ENCODE measurements around the gene XRN1. TPM values are rescaled to one million over a fixed set of nuclear protein-coding genes. Genes with fewer than 3 reads are reported as not detected.
A peak's percentile ranks its signal among the peaks of the same experiment; 100 is the strongest.
"Not testable (repeated sequence)": the region's sequence is repeated elsewhere in the genome, so short reads cannot be mapped to it uniquely, and the experiment has no call there.

XRN1 gene
- total RNA-seq, 2 experiments from 2014 or later = 64.4 to 82.7 TPM

DNA sequence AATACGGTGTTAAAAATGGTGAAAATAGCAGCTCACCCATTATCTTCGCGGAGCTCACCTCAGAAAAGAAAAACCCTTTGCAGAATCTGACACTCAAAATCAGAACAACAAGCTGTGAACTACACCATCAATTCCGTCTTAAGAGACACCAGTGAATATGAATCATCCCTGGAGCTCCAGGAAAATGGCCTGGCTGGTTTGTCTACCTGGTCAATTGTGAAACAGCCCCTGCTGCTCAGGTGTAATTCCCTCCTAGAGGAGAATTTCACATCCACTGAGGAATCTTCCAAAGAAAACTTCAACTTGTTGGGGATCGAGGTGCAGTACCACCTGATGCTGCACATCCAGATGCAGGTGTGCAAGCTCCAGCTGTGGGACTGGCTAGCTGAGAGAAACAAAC, 3.0 kb upstream of the XRN1 start:
- ATAC-seq (no peak), DNase-seq (no peak)
- Mint-ChIP-seq H3K36me3 (peaks cover 29% of the 10 kb centered on the region), H3K27me3 (no peaks in the 10 kb centered on the region), H3K27ac (no peak overlapping the region), H3K9me3 (ENCODE audit: low read depth) (no peaks in the 10 kb centered on the region), H3K4me1 (peaks cover 6% of the 10 kb centered on the region), H3K4me3 (no peak overlapping the region)
- CTCF ChIA-PET = no interaction called here

DNA sequence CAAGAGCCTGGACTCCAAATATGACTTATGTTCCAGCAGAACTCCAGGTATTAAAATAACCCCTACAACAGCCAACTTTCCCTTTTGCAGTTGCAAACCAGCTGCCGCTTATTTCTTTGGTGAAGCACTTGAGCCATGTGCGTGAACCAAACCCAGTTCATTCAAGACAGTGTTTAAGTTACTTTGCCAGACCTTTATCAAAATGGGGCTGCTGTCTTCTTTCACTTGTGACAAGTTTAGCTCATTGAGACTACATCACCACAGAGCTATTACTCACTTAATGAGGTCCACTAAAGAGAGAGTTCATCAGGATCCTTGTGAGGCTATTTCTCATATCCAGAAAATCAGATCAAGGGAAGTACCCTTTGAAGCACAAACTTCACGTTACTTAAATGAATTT, 2.4 kb upstream of the XRN1 start:
- Mint-ChIP-seq H3K36me3 (peaks cover 29% of the 10 kb centered on the region), H3K27me3 (no peaks in the 10 kb centered on the region), H3K27ac (no peak overlapping the region), H3K4me1 (peaks cover 13% of the 10 kb centered on the region), H3K9me3 (ENCODE audit: low read depth) (no peaks in the 10 kb centered on the region), H3K4me3 (no peak overlapping the region)
- ATAC-seq (no peak), DNase-seq (no peak)
- CTCF ChIA-PET = no interaction called here

DNA sequence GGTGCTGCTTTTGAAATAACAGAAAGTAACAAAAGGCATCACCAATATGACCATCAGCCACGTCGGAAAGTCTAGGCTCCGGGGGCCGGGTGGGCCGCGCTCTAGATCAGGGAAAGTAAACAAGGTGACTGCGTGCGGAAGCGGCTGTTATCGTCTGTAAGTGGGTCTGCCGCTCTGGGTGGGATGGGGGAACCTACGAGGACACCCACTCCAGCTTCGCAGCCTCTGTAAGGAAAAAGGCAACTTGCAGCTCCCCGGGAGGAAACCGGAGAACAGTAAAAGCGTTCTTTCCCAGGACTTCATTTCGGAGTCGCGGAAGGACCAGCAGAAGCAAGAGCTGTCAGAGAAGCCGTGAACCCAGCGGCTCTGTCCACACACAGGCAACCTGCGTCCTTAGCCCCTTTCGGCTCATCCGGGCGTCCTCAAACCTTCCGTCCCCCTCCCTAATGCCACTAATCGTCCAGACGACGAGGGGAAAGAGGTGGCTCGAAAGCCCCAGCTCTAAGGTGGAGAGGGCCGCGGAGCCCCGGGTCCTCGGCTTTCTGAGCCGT, 461 bp downstream of the XRN1 start:
- Mint-ChIP-seq H3K4me3 (peak overlapping the region; percentile 84), H3K36me3 (peaks cover 35% of the 10 kb centered on the region), H3K27ac (peak overlapping the region; percentile 98), H3K9me3 (ENCODE audit: low read depth) (no peaks in the 10 kb centered on the region), H3K4me1 (peaks cover 28% of the 10 kb centered on the region), H3K27me3 (no peaks in the 10 kb centered on the region)
- peak; percentile 74 for DNase-seq
- ATAC-seq = peak; percentile 40
- CTCF ChIA-PET = interaction anchor here (1.6 kb wide), 1 partner anchor 61 kb away, joined by 5 read pairs; no protein-coding TSS in a partner anchor

DNA sequence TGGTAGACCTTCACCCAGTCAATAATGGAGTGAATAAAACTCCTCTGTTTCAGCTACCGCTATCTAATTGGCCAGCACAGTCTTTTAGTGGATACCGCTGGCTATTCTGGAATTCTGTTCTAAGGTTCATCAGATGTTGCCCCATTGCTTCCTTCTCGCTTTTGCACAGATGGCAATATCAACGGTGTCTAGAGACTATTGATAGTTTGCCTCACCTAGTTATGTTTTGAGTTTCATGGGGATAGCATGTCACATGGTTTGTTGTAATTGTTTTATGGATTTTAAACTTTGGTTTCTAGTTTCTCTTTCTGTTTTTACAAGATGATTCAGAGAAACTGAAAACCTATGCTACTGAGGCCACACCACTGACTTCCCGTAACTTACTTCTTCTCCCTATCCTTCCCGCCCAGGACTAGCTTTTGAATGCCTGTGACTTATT, 2.0 kb downstream of the XRN1 start:
- Mint-ChIP-seq H3K36me3 (peaks cover 43% of the 10 kb centered on the region), H3K27ac (peak overlapping the region; percentile 98), H3K4me1 (peaks cover 29% of the 10 kb centered on the region), H3K4me3 (peak overlapping the region; percentile 84), H3K9me3 (ENCODE audit: low read depth) (no peaks in the 10 kb centered on the region), H3K27me3 (no peaks in the 10 kb centered on the region)
- peak; percentile 58 for ATAC-seq
- CTCF ChIA-PET = interaction anchor here (1.6 kb wide), 1 partner anchor 63 kb away, joined by 5 read pairs; no protein-coding TSS in a partner anchor
- peak; percentile 60 for DNase-seq

DNA sequence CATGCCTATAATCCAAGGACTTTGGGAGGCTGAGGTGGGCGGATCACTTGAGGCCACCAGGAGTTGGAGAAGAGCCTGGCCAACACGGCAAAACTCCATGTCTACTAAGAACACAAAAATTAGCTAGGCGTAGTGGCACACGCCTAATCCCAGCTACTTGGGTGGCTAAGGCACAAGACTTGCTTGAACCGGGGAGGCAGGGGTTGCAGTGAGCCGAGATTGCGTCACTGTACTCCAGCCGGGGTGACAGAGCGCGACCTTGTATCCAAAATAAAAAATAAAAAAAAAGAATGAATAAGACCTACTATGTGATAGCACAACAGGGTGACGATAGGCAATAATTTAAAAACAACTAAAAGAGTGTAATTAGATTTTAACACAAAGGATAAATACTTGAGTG, 3.5 kb downstream of the XRN1 start:
- peaks cover 29% of the 10 kb centered on the region for H3K4me1 Mint-ChIP-seq
- H3K36me3 Mint-ChIP-seq = peaks cover 41% of the 10 kb centered on the region
- H3K9me3 Mint-ChIP-seq (ENCODE audit: low read depth) = no peaks in the 10 kb centered on the region
- no peak overlapping the region for H3K4me3 Mint-ChIP-seq
- CTCF ChIA-PET = no interaction called here
- H3K27me3 Mint-ChIP-seq = no peaks in the 10 kb centered on the region
- ATAC-seq = no peak
- no peak for DNase-seq
- no peak overlapping the region for H3K27ac Mint-ChIP-seq

DNA sequence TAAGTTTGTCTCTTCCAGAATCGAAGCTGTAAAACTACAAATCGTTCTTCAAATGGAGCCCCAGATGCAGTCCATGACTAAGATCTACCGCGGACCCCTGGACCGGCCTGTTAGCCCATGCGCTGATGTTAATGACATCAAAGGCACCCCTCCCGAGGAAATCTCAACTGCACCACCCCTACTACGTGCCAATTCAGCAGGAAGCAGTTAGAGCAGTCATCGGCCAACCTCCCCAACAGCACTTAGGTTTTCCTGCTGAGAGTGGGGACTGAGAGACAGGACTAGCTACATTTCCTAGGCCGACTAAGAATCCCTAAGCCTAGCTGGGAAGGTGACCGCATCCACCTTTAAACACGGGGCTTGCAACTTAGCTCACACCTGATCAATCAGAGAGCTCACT, 4.8 kb downstream of the XRN1 start:
- not testable (repeated sequence) for H3K27ac Mint-ChIP-seq; H3K9me3 Mint-ChIP-seq (ENCODE audit: low read depth); ATAC-seq; H3K27me3 Mint-ChIP-seq; DNase-seq; H3K4me3 Mint-ChIP-seq
- CTCF ChIA-PET = interaction anchor here (0.6 kb wide), 1 partner anchor 405 kb away, joined by 6 read pairs; no protein-coding TSS in a partner anchor
- Mint-ChIP-seq H3K4me1 (peaks cover 27% of the 10 kb centered on the region), H3K36me3 (peaks cover 44% of the 10 kb centered on the region)

DNA sequence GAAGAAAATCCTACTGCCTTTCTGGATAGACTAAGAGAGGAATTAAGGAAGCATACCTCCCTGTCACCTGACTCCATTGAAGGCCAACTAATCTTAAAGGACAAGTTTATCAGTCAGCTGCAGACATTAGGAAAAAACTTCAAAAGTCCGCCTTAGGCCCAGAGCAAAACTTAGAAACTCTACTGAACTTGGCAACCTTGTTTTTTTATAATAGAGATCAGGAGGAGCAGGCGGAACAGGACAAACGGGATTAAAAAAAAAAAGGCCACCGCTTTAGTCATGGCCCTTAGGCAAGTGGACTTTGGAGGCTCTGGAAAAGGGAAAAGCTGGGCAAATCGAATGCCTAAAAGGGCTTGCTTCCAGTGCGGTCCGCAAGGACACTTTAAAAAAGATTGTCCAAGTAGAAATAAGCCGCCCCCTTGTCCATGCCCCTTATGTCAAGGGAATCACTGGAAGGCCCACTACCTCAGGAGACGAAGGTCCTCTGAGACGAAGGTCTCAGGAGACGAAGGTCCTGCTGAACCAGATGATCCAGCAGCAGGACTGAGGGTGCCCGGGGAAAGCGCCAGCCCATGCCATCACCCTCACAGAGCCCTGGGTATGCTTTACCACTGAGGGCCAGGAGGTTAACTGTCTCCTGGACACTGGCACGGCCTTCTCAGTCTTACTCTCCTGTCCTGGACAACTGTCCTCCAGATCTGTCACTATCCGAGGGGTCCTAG, 8.2 kb downstream of the XRN1 start:
- DNase-seq; H3K4me3 Mint-ChIP-seq; CTCF ChIA-PET; H3K27me3 Mint-ChIP-seq; ATAC-seq; H3K27ac Mint-ChIP-seq; H3K9me3 Mint-ChIP-seq (ENCODE audit: low read depth): not testable (repeated sequence)
- Mint-ChIP-seq H3K4me1 (peaks cover 25% of the 10 kb centered on the region), H3K36me3 (peaks cover 45% of the 10 kb centered on the region)

DNA sequence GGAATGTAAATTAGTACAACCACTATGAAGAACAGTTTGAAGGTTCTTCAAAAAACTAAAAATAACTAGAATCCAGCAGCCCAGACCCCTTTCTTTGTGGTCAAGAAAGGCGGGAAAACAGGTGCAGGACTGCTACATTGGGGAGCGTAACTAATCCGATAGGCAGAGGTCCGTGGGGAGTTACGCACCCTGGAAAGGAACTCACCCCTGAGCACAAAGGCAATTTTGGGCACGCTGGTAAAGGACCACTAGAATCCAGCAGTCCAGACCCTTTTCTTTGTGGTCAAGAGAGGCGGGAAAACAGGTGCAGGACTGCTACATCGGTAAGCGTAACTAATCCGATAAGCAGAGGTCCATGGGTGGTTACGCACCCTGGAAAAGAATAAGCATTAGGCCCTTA, 9.7 kb downstream of the XRN1 start:
- ATAC-seq; H3K27me3 Mint-ChIP-seq; DNase-seq; H3K4me3 Mint-ChIP-seq; H3K9me3 Mint-ChIP-seq (ENCODE audit: low read depth); CTCF ChIA-PET; H3K27ac Mint-ChIP-seq: not testable (repeated sequence)
- Mint-ChIP-seq H3K36me3 (peaks cover 39% of the 10 kb centered on the region), H3K4me1 (peaks cover 20% of the 10 kb centered on the region)

DNA sequence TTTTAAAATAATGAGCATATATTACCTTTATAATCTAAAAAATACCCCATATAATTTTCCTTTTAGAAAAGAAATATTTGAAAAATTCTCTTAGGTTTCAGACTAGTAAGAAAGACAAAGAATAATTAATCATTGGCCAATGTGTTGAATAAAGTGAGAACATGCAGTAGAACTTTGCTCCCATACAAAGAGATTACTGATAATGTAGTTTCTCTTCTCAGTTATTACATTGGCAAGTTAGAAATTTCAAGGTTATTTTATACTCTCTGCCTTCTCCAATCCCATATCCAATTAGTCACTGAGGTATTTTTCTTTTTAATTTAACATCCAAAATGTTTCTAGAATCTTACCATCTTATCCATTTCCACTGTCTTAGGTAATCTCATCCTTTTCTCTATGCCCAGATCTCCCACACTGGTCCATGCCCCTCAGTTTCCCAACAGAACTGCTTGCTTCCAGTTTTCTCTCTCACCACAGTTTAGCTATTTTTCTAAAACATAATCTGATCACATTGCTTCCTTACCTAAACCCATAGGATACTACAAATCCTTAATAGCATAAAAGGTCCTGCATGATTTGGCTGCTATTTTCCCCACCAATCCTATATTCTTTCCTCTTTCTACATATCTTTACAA, 10.8 kb downstream of the XRN1 start:
- H3K36me3 Mint-ChIP-seq = peaks cover 40% of the 10 kb centered on the region
- ATAC-seq (no peak), DNase-seq (no peak)
- no peaks in the 10 kb centered on the region for H3K27me3 Mint-ChIP-seq
- no peak overlapping the region for H3K4me3 Mint-ChIP-seq
- CTCF ChIA-PET = no interaction called here
- peaks cover 24% of the 10 kb centered on the region for H3K4me1 Mint-ChIP-seq
- H3K27ac Mint-ChIP-seq = no peak overlapping the region
- no peaks in the 10 kb centered on the region for H3K9me3 Mint-ChIP-seq (ENCODE audit: low read depth)

DNA sequence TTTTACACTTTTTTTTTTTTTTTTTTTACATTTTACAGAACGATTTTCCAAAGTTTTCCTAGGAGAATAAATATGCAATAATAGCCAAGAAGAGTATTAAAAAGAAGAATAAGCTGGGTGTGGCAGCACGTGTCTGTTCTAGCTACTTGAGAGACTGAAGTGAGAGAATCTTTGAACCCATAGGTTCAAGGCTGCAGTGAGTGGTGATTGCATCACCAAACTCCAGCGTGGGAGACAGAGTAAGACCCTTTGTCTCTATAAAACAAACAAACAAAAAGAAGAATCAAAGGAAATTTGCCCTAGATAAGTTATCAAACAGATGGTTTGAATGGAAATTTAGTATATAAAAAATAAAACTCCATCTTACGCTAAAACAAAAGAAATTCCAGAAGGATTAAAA, 13.3 kb downstream of the XRN1 start:
- no peak for DNase-seq
- Mint-ChIP-seq H3K4me1 (peaks cover 32% of the 10 kb centered on the region), H3K36me3 (peaks cover 44% of the 10 kb centered on the region), H3K9me3 (ENCODE audit: low read depth) (no peaks in the 10 kb centered on the region), H3K27me3 (no peaks in the 10 kb centered on the region), H3K27ac (no peak overlapping the region), H3K4me3 (no peak overlapping the region)
- CTCF ChIA-PET = no interaction called here
- no peak for ATAC-seq

DNA sequence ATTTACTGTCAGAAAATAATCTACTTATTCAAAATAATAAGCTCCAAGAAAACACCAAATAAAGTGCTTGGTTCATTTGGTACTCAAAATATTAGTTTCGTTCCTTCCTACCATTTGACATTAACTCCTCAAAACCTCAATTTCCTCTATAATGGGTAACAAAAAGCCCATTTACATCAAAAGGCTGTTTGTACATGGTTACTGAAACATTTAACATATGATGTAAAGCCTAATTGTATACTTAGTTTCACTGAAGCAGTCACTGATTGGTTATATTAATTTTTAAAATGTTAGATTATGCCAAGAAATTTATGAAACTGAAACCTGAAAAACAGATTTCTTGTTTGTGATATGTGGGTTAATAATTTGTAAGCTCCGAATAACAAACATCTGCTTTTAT, 14.7 kb downstream of the XRN1 start:
- H3K4me3 Mint-ChIP-seq = no peak overlapping the region
- H3K4me1 Mint-ChIP-seq = peaks cover 32% of the 10 kb centered on the region
- H3K9me3 Mint-ChIP-seq (ENCODE audit: low read depth) = no peaks in the 10 kb centered on the region
- no peak overlapping the region for H3K27ac Mint-ChIP-seq
- H3K36me3 Mint-ChIP-seq = peaks cover 51% of the 10 kb centered on the region
- H3K27me3 Mint-ChIP-seq = no peaks in the 10 kb centered on the region
- CTCF ChIA-PET = no interaction called here
- DNase-seq = no peak
- no peak for ATAC-seq

DNA sequence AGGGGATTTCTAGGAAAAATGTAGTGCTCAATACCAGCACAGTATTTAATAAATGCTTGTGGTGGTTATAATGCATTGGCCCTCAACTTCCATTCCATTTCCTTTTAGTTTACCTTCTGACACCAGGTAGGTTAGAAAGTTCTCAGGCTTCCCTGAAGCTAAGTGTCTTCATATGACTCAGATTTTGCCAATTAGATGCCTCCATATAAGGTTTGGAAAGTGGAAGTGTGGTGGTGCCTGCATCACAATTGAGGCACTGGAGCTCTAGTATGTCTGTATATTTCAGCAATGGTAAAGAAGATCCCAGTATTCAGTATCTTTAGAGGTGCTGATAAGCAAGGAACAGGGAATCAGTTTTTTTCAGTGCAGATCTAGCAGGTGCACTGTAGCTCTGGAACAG, 18.3 kb downstream of the XRN1 start:
- H3K27ac Mint-ChIP-seq = no peak overlapping the region
- H3K9me3 Mint-ChIP-seq (ENCODE audit: low read depth) = no peaks in the 10 kb centered on the region
- peaks cover 47% of the 10 kb centered on the region for H3K36me3 Mint-ChIP-seq
- no peak overlapping the region for H3K4me3 Mint-ChIP-seq
- CTCF ChIA-PET = interaction anchor here (0.8 kb wide), 1 partner anchor 12 kb away, joined by 3 read pairs; no protein-coding TSS in a partner anchor
- DNase-seq = no peak
- no peaks in the 10 kb centered on the region for H3K27me3 Mint-ChIP-seq
- peaks cover 26% of the 10 kb centered on the region for H3K4me1 Mint-ChIP-seq
- ATAC-seq = no peak

DNA sequence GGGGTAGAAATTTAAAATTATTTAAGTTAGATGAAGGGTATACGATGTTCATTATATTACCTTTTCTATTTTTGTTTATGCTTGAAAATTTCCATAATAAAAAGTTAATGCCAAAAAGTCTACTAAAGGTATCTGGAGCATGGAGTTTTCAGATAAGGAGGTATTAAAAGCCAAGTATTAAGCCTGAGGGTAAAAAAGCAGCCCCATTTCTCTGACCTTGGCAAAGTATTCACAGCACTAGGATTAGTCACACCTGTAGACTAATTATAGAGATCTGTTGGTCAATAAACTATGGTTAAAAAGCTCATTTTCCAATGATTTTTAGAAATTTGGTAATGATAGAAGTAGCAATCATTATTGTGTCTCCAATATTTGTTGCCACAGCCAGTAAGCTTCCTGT, 23.1 kb downstream of the XRN1 start:
- Mint-ChIP-seq H3K4me3 (no peak overlapping the region), H3K27me3 (no peaks in the 10 kb centered on the region), H3K27ac (no peak overlapping the region), H3K36me3 (peaks cover 51% of the 10 kb centered on the region), H3K4me1 (peaks cover 6% of the 10 kb centered on the region), H3K9me3 (ENCODE audit: low read depth) (no peaks in the 10 kb centered on the region)
- CTCF ChIA-PET = no interaction called here
- DNase-seq (no peak), ATAC-seq (no peak)

Measured in activated CD8-positive, alpha-beta memory T cell treated with anti-CD3 and anti-CD28 coated beads, Interleukin-2, amount 10 ng/mL, durations not matched to agents 7 days and 5 days (primary cell).